SK-N-SH treated with all-trans-retinoic acid at 6 μM for 48 hours (cell line): Measurements from ENCODE around the gene RAB7B.

ENCODE experiments used
- ATAC-seq: fragments of 200-7000 bp; cut with Tn5 transposase; 3 replicates; pipeline ENCODE4 v1.9.1; 2020; ENCODE audit warnings: mild to moderate bottlenecking, moderate library complexity
- ARNTL ChIP-seq: fragments of 450-650 bp; formaldehyde crosslinking; IDR thresholded peaks from 2 replicates; pipeline ENCODE4 v1.5.0; 2020; ENCODE audit warnings: low read depth, mild to moderate bottlenecking, moderate library complexity, borderline replicate concordance
- BACH2 ChIP-seq: fragments of 250-450 bp; sonication (Bioruptor Pico); IDR thresholded peaks from 2 replicates; pipeline ENCODE4 v1.9.0; 2021; ENCODE audit warnings: mild to moderate bottlenecking, borderline replicate concordance
- CSDC2 ChIP-seq: fragments of 250-450 bp; sonication (Bioruptor Pico); IDR thresholded peaks from 2 replicates; pipeline ENCODE4 v1.5.0; 2020; ENCODE audit warnings: mild to moderate bottlenecking, moderate library complexity
- ESRRG ChIP-seq: fragments of 250-450 bp; sonication (Bioruptor Pico); IDR thresholded peaks from 2 replicates; pipeline ENCODE4 v1.6.1; 2021; ENCODE audit warnings: mild to moderate bottlenecking
- GLIS3 ChIP-seq: fragments of 250-450 bp; sonication (Bioruptor Pico); IDR thresholded peaks from 2 replicates; pipeline ENCODE4 v1.5.0; 2020; ENCODE audit warnings: mild to moderate bottlenecking, moderate library complexity
- ISL1 ChIP-seq: fragments of 250-450 bp; sonication (Bioruptor Pico); IDR thresholded peaks from 2 replicates; pipeline ENCODE4 v2.1.2; 2022; ENCODE audit warnings: mild to moderate bottlenecking, moderate library complexity
- OSR1 ChIP-seq: fragments of 250-450 bp; sonication (Bioruptor Pico); IDR thresholded peaks from 2 replicates; pipeline ENCODE4 v1.8.0; 2022; ENCODE audit warnings: moderate library complexity, mild to moderate bottlenecking, inconsistent platforms
- PATZ1 ChIP-seq: fragments of 250-450 bp; sonication (Bioruptor Pico); IDR thresholded peaks from 2 replicates; pipeline ENCODE4 v1.8.0; 2020; ENCODE audit warnings: mild to moderate bottlenecking, moderate library complexity, borderline replicate concordance
- PPARA ChIP-seq: fragments of 250-450 bp; sonication (Bioruptor Pico); IDR thresholded peaks from 2 replicates; pipeline ENCODE4 v1.5.0; 2020; ENCODE audit warnings: mild to moderate bottlenecking, borderline replicate concordance
- RARB ChIP-seq: fragments of 250-450 bp; sonication (Bioruptor Pico); IDR thresholded peaks from 2 replicates; pipeline ENCODE4 v1.8.0; 2021; ENCODE audit warnings: mild to moderate bottlenecking, moderate library complexity
- SNAI2 ChIP-seq: fragments of 250-450 bp; sonication (Bioruptor Pico); IDR thresholded peaks from 2 replicates; pipeline ENCODE4 v1.5.0; 2020; ENCODE audit warnings: mild to moderate bottlenecking, moderate library complexity
- TCF4 ChIP-seq: fragments of 250-450 bp; sonication (Bioruptor Pico); IDR thresholded peaks from 2 replicates; pipeline ENCODE4 v1.8.0; 2021; ENCODE audit warnings: mild to moderate bottlenecking, moderate library complexity, borderline replicate concordance
- TSHZ2 ChIP-seq: fragments of 250-450 bp; sonication (Bioruptor Pico); IDR thresholded peaks from 2 replicates; pipeline ENCODE4 v1.5.0; 2020; ENCODE audit warnings: mild to moderate bottlenecking, moderate library complexity
- ZC3H10 ChIP-seq: fragments of 250-450 bp; sonication (Bioruptor Pico); IDR thresholded peaks from 2 replicates; pipeline ENCODE4 v1.5.1; 2021; ENCODE audit warnings: mild to moderate bottlenecking, moderate library complexity
- ZFP30 ChIP-seq: fragments of 450-650 bp; formaldehyde crosslinking; IDR thresholded peaks from 2 replicates; pipeline ENCODE4 v1.5.0; 2022; ENCODE audit warnings: mild to moderate bottlenecking, moderate library complexity
- ZNF565 ChIP-seq: fragments of 450-650 bp; formaldehyde crosslinking; conservative IDR thresholded peaks from 2 replicates; pipeline ENCODE4 v1.5.0; 2020; ENCODE audit warnings: low read depth, mild to moderate bottlenecking, moderate library complexity
- ZNF70 ChIP-seq: fragments of 450-650 bp; formaldehyde crosslinking; IDR thresholded peaks from 2 replicates; pipeline ENCODE4 v1.5.0; 2020; ENCODE audit warnings: mild to moderate bottlenecking, moderate library complexity
- ZNF8 ChIP-seq: fragments of 450-650 bp; formaldehyde crosslinking; IDR thresholded peaks from 2 replicates; pipeline ENCODE4 v1.5.0; 2020; ENCODE audit warnings: mild to moderate bottlenecking, moderate library complexity
- TF ChIP-seq, protein P1 (sequence below): fragments of 250-450 bp; sonication (Bioruptor Pico); IDR thresholded peaks from 2 replicates; pipeline ENCODE4 v1.8.0; 2021; ENCODE audit warnings: low read depth, mild to moderate bottlenecking, moderate library complexity, borderline replicate concordance
- TF ChIP-seq, protein P2 (sequence below): fragments of 250-450 bp; sonication (Bioruptor Pico); IDR thresholded peaks from 2 replicates; pipeline ENCODE4 v1.5.1; 2021; ENCODE audit warnings: mild to moderate bottlenecking, moderate library complexity
- TF ChIP-seq, protein P3 (sequence below): fragments of 250-450 bp; sonication (Bioruptor Pico); IDR thresholded peaks from 2 replicates; pipeline ENCODE4 v1.5.1; 2020; ENCODE audit warnings: low read depth, mild to moderate bottlenecking, moderate library complexity

The RAB7B gene

DNA sequence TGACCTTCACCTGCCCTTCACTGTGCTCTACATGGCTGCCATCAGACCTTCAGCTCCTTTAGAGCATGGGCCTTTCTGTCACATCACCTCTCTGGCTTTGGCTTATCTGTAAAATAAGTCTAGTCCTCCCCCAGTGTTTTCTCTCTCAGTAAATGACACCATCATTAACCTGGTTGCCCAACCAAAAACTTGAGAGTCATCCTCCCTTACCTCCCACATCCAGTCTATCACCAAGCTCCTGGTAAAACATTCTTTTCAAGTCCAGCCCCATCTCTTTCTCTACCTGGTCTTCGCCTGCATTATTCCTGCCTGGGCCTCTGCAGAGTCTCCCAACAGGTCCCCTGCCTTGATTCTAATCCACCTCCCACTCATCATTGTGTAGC lies 73.0 kb downstream of the RAB7B start:
- TF ChIP-seq ZNF70 (CRISPR knock-in tag) (no peak), ISL1 (CRISPR knock-in tag) (no peak), RARB (CRISPR knock-in tag) (no peak), PPARA (CRISPR knock-in tag) (no peak), ARNTL (CRISPR knock-in tag) (no peak), ESRRG (CRISPR knock-in tag) (no peak), CSDC2 (CRISPR knock-in tag) (no peak), PATZ1 (no peak), ZFP30 (no peak), ZNF8 (CRISPR knock-in tag) (no peak), ZC3H10 (no peak), SNAI2 (CRISPR knock-in tag) (no peak)
- TF ChIP-seq, protein P1, sequence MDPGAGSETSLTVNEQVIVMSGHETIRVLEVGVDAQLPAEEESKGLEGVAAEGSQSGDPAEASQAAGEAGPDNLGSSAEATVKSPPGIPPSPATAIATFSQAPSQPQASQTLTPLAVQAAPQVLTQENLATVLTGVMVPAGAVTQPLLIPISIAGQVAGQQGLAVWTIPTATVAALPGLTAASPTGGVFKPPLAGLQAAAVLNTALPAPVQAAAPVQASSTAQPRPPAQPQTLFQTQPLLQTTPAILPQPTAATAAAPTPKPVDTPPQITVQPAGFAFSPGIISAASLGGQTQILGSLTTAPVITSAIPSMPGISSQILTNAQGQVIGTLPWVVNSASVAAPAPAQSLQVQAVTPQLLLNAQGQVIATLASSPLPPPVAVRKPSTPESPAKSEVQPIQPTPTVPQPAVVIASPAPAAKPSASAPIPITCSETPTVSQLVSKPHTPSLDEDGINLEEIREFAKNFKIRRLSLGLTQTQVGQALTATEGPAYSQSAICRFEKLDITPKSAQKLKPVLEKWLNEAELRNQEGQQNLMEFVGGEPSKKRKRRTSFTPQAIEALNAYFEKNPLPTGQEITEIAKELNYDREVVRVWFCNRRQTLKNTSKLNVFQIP (CRISPR knock-in tag): no peak
- TF ChIP-seq, protein P2, sequence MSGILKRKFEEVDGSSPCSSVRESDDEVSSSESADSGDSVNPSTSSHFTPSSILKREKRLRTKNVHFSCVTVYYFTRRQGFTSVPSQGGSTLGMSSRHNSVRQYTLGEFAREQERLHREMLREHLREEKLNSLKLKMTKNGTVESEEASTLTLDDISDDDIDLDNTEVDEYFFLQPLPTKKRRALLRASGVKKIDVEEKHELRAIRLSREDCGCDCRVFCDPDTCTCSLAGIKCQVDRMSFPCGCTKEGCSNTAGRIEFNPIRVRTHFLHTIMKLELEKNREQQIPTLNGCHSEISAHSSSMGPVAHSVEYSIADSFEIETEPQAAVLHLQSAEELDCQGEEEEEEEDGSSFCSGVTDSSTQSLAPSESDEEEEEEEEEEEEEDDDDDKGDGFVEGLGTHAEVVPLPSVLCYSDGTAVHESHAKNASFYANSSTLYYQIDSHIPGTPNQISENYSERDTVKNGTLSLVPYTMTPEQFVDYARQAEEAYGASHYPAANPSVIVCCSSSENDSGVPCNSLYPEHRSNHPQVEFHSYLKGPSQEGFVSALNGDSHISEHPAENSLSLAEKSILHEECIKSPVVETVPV (CRISPR knock-in tag): no peak
- no peak for ATAC-seq

GRCh38 chr1:205929496-205930194 lies 73.5 kb downstream of the RAB7B start:
- TF ChIP-seq ZC3H10: no peak
- no peak for TF ChIP-seq PATZ1
- no peak for TF ChIP-seq OSR1
- TF ChIP-seq, protein P3, sequence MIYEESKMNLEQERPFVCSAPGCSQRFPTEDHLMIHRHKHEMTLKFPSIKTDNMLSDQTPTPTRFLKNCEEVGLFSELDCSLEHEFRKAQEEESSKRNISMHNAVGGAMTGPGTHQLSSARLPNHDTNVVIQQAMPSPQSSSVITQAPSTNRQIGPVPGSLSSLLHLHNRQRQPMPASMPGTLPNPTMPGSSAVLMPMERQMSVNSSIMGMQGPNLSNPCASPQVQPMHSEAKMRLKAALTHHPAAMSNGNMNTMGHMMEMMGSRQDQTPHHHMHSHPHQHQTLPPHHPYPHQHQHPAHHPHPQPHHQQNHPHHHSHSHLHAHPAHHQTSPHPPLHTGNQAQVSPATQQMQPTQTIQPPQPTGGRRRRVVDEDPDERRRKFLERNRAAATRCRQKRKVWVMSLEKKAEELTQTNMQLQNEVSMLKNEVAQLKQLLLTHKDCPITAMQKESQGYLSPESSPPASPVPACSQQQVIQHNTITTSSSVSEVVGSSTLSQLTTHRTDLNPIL (CRISPR knock-in tag): no peak
- no peak for TF ChIP-seq ZFP30
- TF ChIP-seq GLIS3: no peak
- TF ChIP-seq TSHZ2: no peak
- TF ChIP-seq SNAI2 (CRISPR knock-in tag): no peak
- no peak for TF ChIP-seq TCF4 (CRISPR knock-in tag)
- TF ChIP-seq BACH2: no peak
- TF ChIP-seq ESRRG (CRISPR knock-in tag): no peak
- TF ChIP-seq ISL1 (CRISPR knock-in tag): no peak
- TF ChIP-seq RARB (CRISPR knock-in tag): no peak
- no peak for TF ChIP-seq PPARA (CRISPR knock-in tag)
- no peak for TF ChIP-seq ZNF565
- TF ChIP-seq, all 23 proteins: peak for 0
- ATAC-seq: no peak
